Neuronal stem cell (in vitro differentiated cells): ENCODE measurements around the gene ACSF3.
A peak's percentile ranks its signal among the peaks of the same experiment; 100 is the strongest.

Experiments
- DNase-seq: peaks from one replicate; pipeline ENCODE4 v3.0.0-alpha.2; 2013; ENCODE audit warnings: low spot score
- H2AFZ ChIP-seq: one replicate; pipeline ENCODE4 v1.6.1; 2013; ENCODE audit warnings: mild to moderate bottlenecking, low read length, inconsistent platforms
- H2AK5ac ChIP-seq: 2 replicates; pipeline ENCODE4 v1.6.1; 2013; ENCODE audit warnings: low read depth, mild to moderate bottlenecking, inconsistent platforms, low read length, moderate library complexity, mixed read lengths
- H2BK120ac ChIP-seq: 2 replicates; pipeline ENCODE4 v1.6.1; 2013; ENCODE audit warnings: low read depth, mild to moderate bottlenecking, inconsistent platforms, low read length, moderate library complexity, mixed read lengths
- H2BK12ac ChIP-seq: one replicate; pipeline ENCODE4 v1.6.1; 2013; ENCODE audit warnings: low read length, inconsistent platforms
- H2BK15ac ChIP-seq: 2 replicates; pipeline ENCODE4 v1.6.1; 2013; ENCODE audit warnings: mild to moderate bottlenecking, low read length, inconsistent platforms, mixed read lengths
- H2BK5ac ChIP-seq: one replicate; pipeline ENCODE4 v1.6.1; 2013; ENCODE audit warnings: inconsistent platforms, mild to moderate bottlenecking, low read length, moderate library complexity
- H3K14ac ChIP-seq: one replicate; pipeline ENCODE4 v1.6.1; 2013; ENCODE audit warnings: low read length, inconsistent platforms
- H3K18ac ChIP-seq: 2 replicates; pipeline ENCODE4 v1.6.1; 2013; ENCODE audit warnings: low read length, inconsistent platforms
- H3K23ac ChIP-seq: 2 replicates; pipeline ENCODE4 v1.6.1; 2013; ENCODE audit warnings: low read depth, mild to moderate bottlenecking, mixed read lengths, low read length, inconsistent platforms; ENCODE audit not compliant: poor library complexity
- H3K27ac ChIP-seq: replicated peaks from 3 replicates; pipeline ENCODE4 v1.5.1; 2013; ENCODE audit warnings: low read length, inconsistent platforms
- H3K27me3 ChIP-seq, 3 experiments: 2 replicates each; pipeline ENCODE4 v1.6.1; 2013; ENCODE audit warnings: low read length in 3 of 3, mild to moderate bottlenecking in 2 of 3, inconsistent platforms in 1 of 3, low read depth in 1 of 3, mixed read lengths in 1 of 3, moderate library complexity in 1 of 3; ENCODE audit not compliant: control insufficient read depth in 3 of 3, insufficient read depth in 3 of 3
- H3K36me3 ChIP-seq, 2 donors: replicated peaks in 1 of 2; 2 replicates each; pipeline ENCODE4 v1.6.1; 2013; ENCODE audit warnings: low read length in 2 of 2; ENCODE audit not compliant: control insufficient read depth in 2 of 2, insufficient read depth in 2 of 2
- H3K4ac ChIP-seq: 2 replicates; pipeline ENCODE4 v1.6.1; 2013; ENCODE audit warnings: inconsistent platforms, mild to moderate bottlenecking, low read length, moderate library complexity
- H3K4me1 ChIP-seq, 2 donors: 1 replicate in 1 of 2; 2 replicates in 1 of 2; pipeline ENCODE4 v1.6.1; 2013; ENCODE audit warnings: low read length in 2 of 2, low read depth in 1 of 2; ENCODE audit not compliant: control insufficient read depth in 2 of 2, insufficient read depth in 1 of 2
- H3K4me2 ChIP-seq: one replicate; pipeline ENCODE4 v1.6.1; 2013; ENCODE audit warnings: mild to moderate bottlenecking, low read length, inconsistent platforms; ENCODE audit not compliant: insufficient read depth, poor library complexity, severe bottlenecking
- H3K4me3 ChIP-seq, 2 donors: 2 replicates each; pipeline ENCODE4 v1.5.1; 2013; ENCODE audit warnings: low read length in 2 of 2, mild to moderate bottlenecking in 2 of 2, inconsistent platforms in 1 of 2, moderate library complexity in 1 of 2
- H3K79me1 ChIP-seq: one replicate; pipeline ENCODE4 v1.6.1; 2013; ENCODE audit warnings: low read depth, mild to moderate bottlenecking, inconsistent platforms, low read length, moderate library complexity
- H3K9ac ChIP-seq: one replicate; pipeline ENCODE4 v1.6.1; 2013; ENCODE audit warnings: mild to moderate bottlenecking, low read depth, low read length, inconsistent platforms; ENCODE audit not compliant: poor library complexity
- H3K9me3 ChIP-seq, 2 donors: replicated peaks in 1 of 2; 2 replicates each; pipeline versions ENCODE3 to v1.6.1; 2013; ENCODE audit warnings: low read length in 2 of 2, mild to moderate bottlenecking in 2 of 2, inconsistent platforms in 1 of 2, low read depth in 1 of 2, mixed read lengths in 1 of 2, moderate library complexity in 1 of 2; ENCODE audit not compliant: control insufficient read depth in 2 of 2, insufficient read depth in 1 of 2
- H4K8ac ChIP-seq: one replicate; pipeline ENCODE4 v1.6.1; 2013; ENCODE audit warnings: low read depth, mild to moderate bottlenecking, inconsistent platforms, low read length, moderate library complexity
- H4K91ac ChIP-seq: one replicate; pipeline ENCODE4 v1.6.1; 2013; ENCODE audit warnings: low read length, low read depth, mild to moderate bottlenecking, inconsistent platforms; ENCODE audit not compliant: poor library complexity
- WGBS, 2 donors: extraction: QIAGEN DNeasy Blood & Tissue Kit; methylation state at CpG; one replicate each; pipeline ENCODE4 v1.1.7; 2013; ENCODE audit warnings: missing lambda C conversion rate in 2 of 2, mixed read lengths in 1 of 2; ENCODE audit not compliant: insufficient read length in 2 of 2, insufficient replicate concordance in 1 of 2; ENCODE audit errors: extremely low coverage in 2 of 2; 5-methylcytosine and 5-hydroxymethylcytosine counted together

The ACSF3 gene

GRCh38 chr16:89169778-89170177, 76.1 kb downstream of the ACSF3 start:
- peak overlapping the region; percentile 82 for H3K14ac ChIP-seq
- H2BK12ac ChIP-seq = no peak overlapping the region
- no CpG with 5 or more reads among the region's 14 CpGs for WGBS, 2 donors
- no peak for DNase-seq
- H2BK5ac ChIP-seq = no peak overlapping the region
- H2BK15ac ChIP-seq = no peak overlapping the region
- H3K36me3 ChIP-seq = no peaks in the 10 kb centered on the region
- no peak overlapping the region for H2BK120ac ChIP-seq
- no peaks in the 10 kb centered on the region for H3K9me3 ChIP-seq
- H2AFZ ChIP-seq = no peak overlapping the region
- H4K91ac ChIP-seq = no peak overlapping the region
- H3K23ac ChIP-seq = no peak overlapping the region
- peak overlapping the region; percentile 89 for H2AK5ac ChIP-seq
- peaks cover 2 to 62% (median 16%) of the 10 kb centered on the region in 3 experiments for H3K27me3 ChIP-seq
- peak overlapping the region; percentile 50 for H4K8ac ChIP-seq
- H3K9ac ChIP-seq = no peak overlapping the region
- peaks cover 29% of the 10 kb centered on the region in 2 donors for H3K4me1 ChIP-seq
- no peaks in the 10 kb centered on the region for H3K79me1 ChIP-seq
- H3K4ac ChIP-seq = no peak overlapping the region
- no peak overlapping the region for H3K27ac ChIP-seq
- H3K18ac ChIP-seq = peak overlapping the region; percentile 51
- H3K4me3 ChIP-seq = no peak overlapping the region
- no peak overlapping the region for H3K4me2 ChIP-seq

- Histone ChIP-seq H3K27ac (no peak overlapping the region), H2BK12ac (peak overlapping the region; percentile 99), H2AFZ (no peak overlapping the region), H3K4me3 (peak overlapping the region in 1 of 2 donors; percentile 49), H3K4me2 (peak overlapping the region; percentile 62), H4K91ac (peak overlapping the region; percentile 43), H3K14ac (peak overlapping the region; percentile 71), H2BK5ac (peak overlapping the region; percentile 39), H2BK15ac (peak overlapping the region; percentile 81), H3K27me3 (peaks cover 2 to 70% (median 16%) of the 10 kb centered on the region in 3 experiments), H3K18ac (peak overlapping the region; percentile 89), H3K9ac (peak overlapping the region; percentile 86), H4K8ac (peak overlapping the region; percentile 86), H2AK5ac (peak overlapping the region; percentile 99), H3K4ac (no peak overlapping the region), H3K9me3 (no peaks in the 10 kb centered on the region), H3K36me3 (no peaks in the 10 kb centered on the region), H3K23ac (peak overlapping the region; percentile 93), H3K4me1 (peaks cover 23 to 28% of the 10 kb centered on the region in 2 donors), H2BK120ac (peak overlapping the region; percentile 47), H3K79me1 (no peaks in the 10 kb centered on the region)
- no peak for DNase-seq
- no CpG with 5 or more reads among the region's 34 CpGs for WGBS, 2 donors
Observed at GRCh38 chr16:89170346-89171215, 76.9 kb downstream of the ACSF3 start.

GRCh38 chr16:89171216-89172170, 77.8 kb downstream of the ACSF3 start, which contains the start of gene CDH15:
Gene CDH15 (plus strand): TSS chr16:89171748. CDS start chr16:89171832, 84 bp downstream.
- H2BK5ac ChIP-seq = peak within 1 kb of the TSS; percentile 87

More at GRCh38 chr16:89171216-89172170, 77.8 kb downstream of the ACSF3 start, which contains the start of gene CDH15:
- Histone ChIP-seq H3K4ac (no peak within 1 kb of the TSS), H3K4me1 (peaks cover 22 to 28% of the 10 kb centered on the region in 2 donors), H4K8ac (peak within 1 kb of the TSS; percentile 86), H3K14ac (no peak within 1 kb of the TSS), H2BK15ac (peak within 1 kb of the TSS; percentile 81), H2AFZ (peak within 1 kb of the TSS; percentile 57), H3K27me3 (peaks cover 2 to 79% (median 16%) of the 10 kb centered on the region in 3 experiments), H2AK5ac (peak within 1 kb of the TSS; percentile 99), H3K23ac (peak within 1 kb of the TSS; percentile 93), H3K79me1 (no peaks in the 10 kb centered on the region), H3K18ac (peak within 1 kb of the TSS; percentile 89), H2BK12ac (peak within 1 kb of the TSS; percentile 99), H3K27ac (no peak within 1 kb of the TSS), H3K9ac (peak within 1 kb of the TSS; percentile 86), H2BK120ac (peak within 1 kb of the TSS; percentile 47), H4K91ac (peak within 1 kb of the TSS; percentile 43), H3K4me3 (peak within 1 kb of the TSS in 1 of 2 donors; percentile 49), H3K9me3 (no peaks in the 10 kb centered on the region), H3K4me2 (peak within 1 kb of the TSS; percentile 62), H3K36me3 (no peaks in the 10 kb centered on the region)
- DNase-seq = peak; percentile 95
- WGBS, 2 donors = no CpG with 5 or more reads among the region's 74 CpGs
